ENCODE results near the gene CDC25B. TPM values are rescaled to one million over a fixed set of nuclear protein-coding genes. Genes with fewer than 3 reads are reported as not detected.

Gene CDC25B
- polyA plus RNA-seq, 1 donor (not counting 4 experiments of a cell fraction or from before 2014, with no cell fraction given) = 23.5 TPM

- Histone ChIP-seq H3K79me2 (ENCODE audit: control insufficient read depth, insufficient read depth, low read length) (peaks cover 8% of the 10 kb centered on the region), H3K36me3 (ENCODE audit: control insufficient read depth in 2 of 2, extremely low read depth in 1 of 2, insufficient read depth in 2 of 2, low read length in 2 of 2) (peaks cover 12 to 15% of the 10 kb centered on the region in 2 experiments), H3K9me1 (ENCODE audit: control insufficient read depth, extremely low read depth, insufficient read depth, low read length) (no peaks in the 10 kb centered on the region), H2AFZ (ENCODE audit: control insufficient read depth, low read length) (no peak overlapping the region), H4K20me1 (ENCODE audit: control insufficient read depth, extremely low read depth, insufficient read depth, low read length) (no peaks in the 10 kb centered on the region), H3K4me2 (ENCODE audit: control insufficient read depth, extremely low read depth, insufficient read depth, low read depth, low read length) (no peak overlapping the region), H3K9me3 (ENCODE audit: control insufficient read depth, low read depth, low read length) (no peaks in the 10 kb centered on the region), H3K4me1 (ENCODE audit: control insufficient read depth, extremely low read depth, insufficient read depth, low read length) (peaks cover 25% of the 10 kb centered on the region), H3K4me3 (ENCODE audit: control insufficient read depth in 2 of 3, extremely low read depth in 1 of 3, insufficient read depth in 2 of 3, low read depth in 1 of 3, low read length in 3 of 3) (no peak overlapping the region), H3K9ac (ENCODE audit: control insufficient read depth, extremely low read depth, insufficient read depth, low read length) (no peak overlapping the region), H3K27ac (ENCODE audit: control insufficient read depth, insufficient read depth, low read length) (no peak overlapping the region), H3K27me3 (ENCODE audit: control insufficient read depth, extremely low read depth, insufficient read depth, low read length) (no peaks in the 10 kb centered on the region)
- dilution Hi-C loops (cut with MboI; ENCODE audit: extremely low pct_ligation_motif_present, low sequenced_read_pairs) = no loop called here
- TF ChIP-seq EZH2 (IDR thresholded peaks at IDR 0.05; ENCODE audit: low read length) (no peak), CTCF (optimal IDR thresholded peaks at IDR 0.05 in 1 of 3, IDR thresholded peaks at IDR 0.05 in 1 of 3, conservative IDR thresholded peaks at IDR 0.05 in 1 of 3; ENCODE audit: extremely low read depth in 1 of 3, insufficient read depth in 2 of 3, low read length in 3 of 3) (no peak)
- DNase-seq (ENCODE audit: low read depth, low spot score) (no peak), FAIRE-seq (no peak)
Measured at GRCh38 chr20:3821996-3822395, 25.9 kb downstream of the CDC25B start.

- H4K20me1 ChIP-seq (ENCODE audit: control insufficient read depth, extremely low read depth, insufficient read depth, low read length) = no peaks in the 10 kb centered on the region
- no peak overlapping the region for H2AFZ ChIP-seq (ENCODE audit: control insufficient read depth, low read length)
- FAIRE-seq = no peak
- TF ChIP-seq EZH2 (IDR thresholded peaks at IDR 0.05; ENCODE audit: low read length) (no peak), CTCF (optimal IDR thresholded peaks at IDR 0.05 in 1 of 3, IDR thresholded peaks at IDR 0.05 in 1 of 3, conservative IDR thresholded peaks at IDR 0.05 in 1 of 3; ENCODE audit: extremely low read depth in 1 of 3, insufficient read depth in 2 of 3, low read length in 3 of 3) (no peak)
- H3K27ac ChIP-seq (ENCODE audit: control insufficient read depth, insufficient read depth, low read length) = no peak overlapping the region
- DNase-seq (ENCODE audit: low read depth, low spot score) = no peak
- H3K79me2 ChIP-seq (ENCODE audit: control insufficient read depth, insufficient read depth, low read length) = peaks cover 8% of the 10 kb centered on the region
- H3K9me1 ChIP-seq (ENCODE audit: control insufficient read depth, extremely low read depth, insufficient read depth, low read length) = no peaks in the 10 kb centered on the region
- peaks cover 16% of the 10 kb centered on the region for H3K4me1 ChIP-seq (ENCODE audit: control insufficient read depth, extremely low read depth, insufficient read depth, low read length)
- dilution Hi-C loops (cut with MboI; ENCODE audit: extremely low pct_ligation_motif_present, low sequenced_read_pairs) = no loop called here
- no peaks in the 10 kb centered on the region for H3K27me3 ChIP-seq (ENCODE audit: control insufficient read depth, extremely low read depth, insufficient read depth, low read length)
- H3K4me2 ChIP-seq (ENCODE audit: control insufficient read depth, extremely low read depth, insufficient read depth, low read depth, low read length) = no peak overlapping the region
- no peaks in the 10 kb centered on the region for H3K9me3 ChIP-seq (ENCODE audit: control insufficient read depth, low read depth, low read length)
- H3K9ac ChIP-seq (ENCODE audit: control insufficient read depth, extremely low read depth, insufficient read depth, low read length) = no peak overlapping the region
- H3K4me3 ChIP-seq (ENCODE audit: control insufficient read depth in 2 of 3, extremely low read depth in 1 of 3, insufficient read depth in 2 of 3, low read depth in 1 of 3, low read length in 3 of 3) = no peak overlapping the region
- H3K36me3 ChIP-seq (ENCODE audit: control insufficient read depth in 2 of 2, extremely low read depth in 1 of 2, insufficient read depth in 2 of 2, low read length in 2 of 2) = peaks cover 12 to 17% of the 10 kb centered on the region in 2 experiments
Measured at GRCh38 chr20:3823881-3824280, 27.8 kb downstream of the CDC25B start.

Data from keratinocyte (primary cell).